Stomach (tissue), 9 donors: ENCODE measurements around the gene RPS25. TPM values are rescaled to one million over a fixed set of nuclear protein-coding genes. Genes with fewer than 3 reads are reported as not detected.

Experiments used
- DNase-seq, 2 donors: peaks; one replicate each; pipeline versions ENCODE4 v3.0.0 to v3.0.0-alpha.2; 2013 to 2019
- H3K27ac ChIP-seq, 5 donors: fragments of 200-600 bp in 4 of 5; sonication (generic) in 4 of 5; one replicate each; pipeline ENCODE4 v1.5.1; 2013 to 2019; ENCODE audit warnings: mild to moderate bottlenecking in 1 of 5, moderate library complexity in 1 of 5
- H3K27me3 ChIP-seq, 3 donors: fragments of 200-600 bp; sonication (generic); one replicate each; pipeline ENCODE4 v1.5.1; 2017 to 2019; ENCODE audit warnings: mixed run types in 1 of 3
- H3K36me3 ChIP-seq, 4 donors: fragments of 200-600 bp; sonication (generic); 1 replicate in 3 of 4; 2 replicates in 1 of 4; pipeline ENCODE4 v1.5.1; 2016 to 2019
- H3K4me1 ChIP-seq, 4 donors: fragments of 200-600 bp; sonication (generic); one replicate each; pipeline ENCODE4 v1.5.1; 2016 to 2019
- H3K4me3 ChIP-seq, 4 donors: fragments of 200-600 bp; sonication (generic) in 3 of 4; one replicate each; pipeline ENCODE4 v1.5.1; 2016 to 2019; ENCODE audit warnings: mild to moderate bottlenecking in 1 of 4
- H3K9me3 ChIP-seq, 4 donors: fragments of 200-600 bp; sonication (generic); one replicate each; pipeline ENCODE4 v1.5.1; 2016 to 2019
- EP300 ChIP-seq: sonication (generic); formaldehyde crosslinking; IDR thresholded peaks from one replicate; pipeline ENCODE4 v1.6.1; 2017; ENCODE audit warnings: antibody characterized with exemption
- POLR2A ChIP-seq, 4 donors: fragments of 450-650 bp; IDR thresholded peaks; one replicate each; pipeline ENCODE4 v1.6.1; 2016; ENCODE audit warnings: antibody characterized with exemption in 4 of 4, control low read depth in 2 of 4, mild to moderate bottlenecking in 1 of 4, moderate library complexity in 1 of 4
- POLR2AphosphoS5 ChIP-seq, 3 donors: sonication (generic); formaldehyde crosslinking; IDR thresholded peaks; one replicate each; pipeline ENCODE4 v1.6.1; 2016; ENCODE audit warnings: antibody characterized with exemption in 3 of 3
- WGBS, 5 donors: extraction: QIAGEN DNeasy Blood & Tissue Kit in 3 of 5; methylation state at CpG; one replicate each; pipeline versions ENCODE4 v1.1.5 to v1.1.7; 2013 to 2018; 5-methylcytosine and 5-hydroxymethylcytosine counted together
- intact Hi-C: fragments of 100-400 bp; cut with DNase I; formaldehyde crosslinking; loops from one replicate; pipeline ENCODE4 v1.15.1; 2023; ENCODE audit warnings: low total_unique reads
- polyA plus RNA-seq, 3 donors: library from polyadenylated mRNA; stranded (reverse); fragments of 200-250 nt; gene quantifications; one replicate each; pipeline ENCODE4 v1.2.3, GENCODE V29; 2013
- total RNA-seq, 5 donors: library from RNA; depleted of rRNA; stranded (reverse); fragments of >200 nt; gene quantifications; one replicate each; pipeline versions ENCODE4 v1.1.0 to v1.2.3, GENCODE V29; 2014 to 2016
- TF ChIP-seq, protein P1 (sequence below), 7 experiments: fragments of 450-650 bp in 4 of 7; fragments of 200-600 bp in 3 of 7; sonication (generic) in 3 of 7; IDR thresholded peaks; one replicate each; pipeline ENCODE4 v1.5.1; 2016 to 2019; ENCODE audit warnings: antibody characterized with exemption in 7 of 7, control low read depth in 2 of 7, mild to moderate bottlenecking in 1 of 7
- donor health status: healthy with polysubstance abuse.
- donor health status: Bipolar disorder and iron deficiency.
- donor health status: healthy.

RPS25 gene
- total and polyA plus RNA-seq, 8 donors, result 157 to 3,218 (median 2,172) TPM

DNA sequence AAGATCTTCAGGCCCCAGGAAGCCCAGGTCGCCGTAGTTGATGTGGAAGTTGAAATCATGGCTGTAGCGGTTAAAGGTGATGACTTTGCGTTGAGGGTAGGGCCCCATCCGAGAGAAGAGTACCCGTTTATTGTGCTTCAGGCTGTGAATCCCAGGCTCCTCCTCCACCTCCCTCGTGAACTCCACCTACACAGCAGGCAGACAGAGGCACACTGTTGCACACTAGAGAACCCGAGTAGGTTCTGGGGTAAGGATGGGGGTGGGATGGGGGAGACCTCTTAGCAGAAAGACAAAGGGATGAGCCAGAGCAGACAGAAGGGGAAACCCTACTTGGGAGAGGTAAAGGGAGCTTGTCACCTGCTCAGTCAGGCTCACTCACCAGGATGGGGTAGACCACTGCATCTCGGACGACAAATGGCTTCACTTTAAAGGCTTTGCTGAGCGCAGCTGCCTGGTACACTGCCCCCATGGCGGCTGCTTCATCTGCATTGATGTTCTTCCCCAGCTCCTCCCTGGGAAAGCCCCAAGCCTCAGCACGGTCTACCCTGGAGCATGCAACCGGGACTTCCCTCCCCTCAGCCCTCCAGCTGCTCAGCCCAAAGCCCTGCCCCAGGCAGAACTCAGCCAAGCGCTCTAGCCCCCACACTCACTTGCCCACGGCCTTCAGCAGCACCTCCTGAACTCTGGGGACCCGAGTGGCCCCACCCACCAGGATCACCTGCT is 33.5 kb upstream of the RPS25 start:
- Histone ChIP-seq H3K4me3 (no peak overlapping the region), H3K9me3 (no peaks in the 10 kb centered on the region), H3K27ac (no peak overlapping the region), H3K27me3 (no peaks in the 10 kb centered on the region), H3K4me1 (peaks cover 13 to 27% (median 23%) of the 10 kb centered on the region in 4 donors), H3K36me3 (peaks cover 79 to 90% (median 88%) of the 10 kb centered on the region in 4 donors)
- no peak for DNase-seq
- 76 to 86% (median 83%) methylated on average over 17 of the region's 17 CpGs for WGBS, 5 donors
- TF ChIP-seq, protein P1, sequence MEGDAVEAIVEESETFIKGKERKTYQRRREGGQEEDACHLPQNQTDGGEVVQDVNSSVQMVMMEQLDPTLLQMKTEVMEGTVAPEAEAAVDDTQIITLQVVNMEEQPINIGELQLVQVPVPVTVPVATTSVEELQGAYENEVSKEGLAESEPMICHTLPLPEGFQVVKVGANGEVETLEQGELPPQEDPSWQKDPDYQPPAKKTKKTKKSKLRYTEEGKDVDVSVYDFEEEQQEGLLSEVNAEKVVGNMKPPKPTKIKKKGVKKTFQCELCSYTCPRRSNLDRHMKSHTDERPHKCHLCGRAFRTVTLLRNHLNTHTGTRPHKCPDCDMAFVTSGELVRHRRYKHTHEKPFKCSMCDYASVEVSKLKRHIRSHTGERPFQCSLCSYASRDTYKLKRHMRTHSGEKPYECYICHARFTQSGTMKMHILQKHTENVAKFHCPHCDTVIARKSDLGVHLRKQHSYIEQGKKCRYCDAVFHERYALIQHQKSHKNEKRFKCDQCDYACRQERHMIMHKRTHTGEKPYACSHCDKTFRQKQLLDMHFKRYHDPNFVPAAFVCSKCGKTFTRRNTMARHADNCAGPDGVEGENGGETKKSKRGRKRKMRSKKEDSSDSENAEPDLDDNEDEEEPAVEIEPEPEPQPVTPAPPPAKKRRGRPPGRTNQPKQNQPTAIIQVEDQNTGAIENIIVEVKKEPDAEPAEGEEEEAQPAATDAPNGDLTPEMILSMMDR (IDR thresholded peaks at IDR 0.05), result no peak
- TF ChIP-seq POLR2A (IDR thresholded peaks at IDR 0.05), result no peak
- no peak for TF ChIP-seq EP300
- no peak for TF ChIP-seq POLR2AphosphoS5 (IDR thresholded peaks at IDR 0.05)
- intact Hi-C loops, result no loop called here

DNA sequence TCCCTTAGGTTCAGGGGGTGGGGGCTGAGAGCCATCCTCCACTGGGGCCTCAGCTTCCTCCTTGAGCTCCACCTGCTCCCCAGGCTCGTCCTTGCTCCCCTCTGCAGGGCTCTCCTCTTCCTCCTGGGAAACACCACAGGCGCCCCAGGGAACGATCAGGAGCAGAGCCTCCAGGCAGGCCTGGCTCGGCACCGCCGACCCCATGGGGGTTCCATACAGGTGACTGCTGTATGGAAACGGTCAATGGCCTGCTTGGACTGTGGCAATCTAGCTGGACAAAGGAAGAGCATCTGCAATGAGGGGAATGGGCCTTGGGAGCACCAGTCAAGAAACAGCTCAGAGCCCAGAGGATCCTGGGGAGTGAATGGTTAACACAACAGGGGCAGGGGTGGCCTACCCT is 30.9 kb upstream of the RPS25 start:
- peaks cover 87 to 99% (median 99%) of the 10 kb centered on the region in 4 donors for H3K36me3 ChIP-seq
- WGBS, 5 donors, result 86 to 98% (median 95%) methylated on average over 2 to 7 of the region's 7 CpGs

DNA sequence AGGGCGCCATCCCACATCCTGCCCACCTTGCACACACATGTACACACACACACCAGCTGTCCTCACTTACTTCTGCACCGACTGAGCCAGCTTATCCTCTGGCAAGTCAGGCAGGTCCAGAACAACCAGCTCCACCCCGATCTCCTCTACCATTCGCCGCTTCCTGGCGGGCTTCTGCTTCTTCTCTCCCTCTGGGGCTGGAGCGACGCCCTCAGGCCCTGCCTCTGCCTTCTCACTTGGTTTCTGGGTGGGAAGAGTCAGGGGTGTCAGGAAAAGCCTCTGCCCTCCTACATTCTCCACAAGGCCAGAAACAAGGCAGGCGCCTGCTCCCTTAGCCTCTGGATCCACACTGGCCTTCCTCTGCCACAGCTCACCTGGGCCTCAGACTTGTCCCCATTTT is 30.5 kb upstream of the RPS25 start:
- Histone ChIP-seq H3K4me3 (no peak overlapping the region), H3K4me1 (no peaks in the 10 kb centered on the region), H3K36me3 (peaks cover 83 to 97% (median 95%) of the 10 kb centered on the region in 4 donors), H3K27me3 (no peaks in the 10 kb centered on the region), H3K9me3 (no peaks in the 10 kb centered on the region), H3K27ac (no peak overlapping the region)
- intact Hi-C loops, result no loop called here
- DNase-seq, result no peak
- TF ChIP-seq EP300, result no peak
- TF ChIP-seq, protein P1 (IDR thresholded peaks at IDR 0.05), result no peak
- TF ChIP-seq POLR2A (IDR thresholded peaks at IDR 0.05), result no peak
- 94 to 96% (median 95%) methylated on average over 9 of the region's 9 CpGs for WGBS, 5 donors

More for the DNA sequence above, 30.9 kb upstream of the RPS25 start:
- no peak overlapping the region for H3K4me3 ChIP-seq
- TF ChIP-seq EP300, result no peak
- TF ChIP-seq POLR2AphosphoS5 (IDR thresholded peaks at IDR 0.05), result no peak
- TF ChIP-seq, protein P1 (IDR thresholded peaks at IDR 0.05), result no peak
- no peak for TF ChIP-seq POLR2A (IDR thresholded peaks at IDR 0.05)
- H3K9me3 ChIP-seq, result no peaks in the 10 kb centered on the region
- peaks cover 0 to 2% (median under 1%) of the 10 kb centered on the region in 4 donors for H3K4me1 ChIP-seq
- DNase-seq, result no peak
- no peak overlapping the region for H3K27ac ChIP-seq
- intact Hi-C loops, result no loop called here
- no peaks in the 10 kb centered on the region for H3K27me3 ChIP-seq

DNA sequence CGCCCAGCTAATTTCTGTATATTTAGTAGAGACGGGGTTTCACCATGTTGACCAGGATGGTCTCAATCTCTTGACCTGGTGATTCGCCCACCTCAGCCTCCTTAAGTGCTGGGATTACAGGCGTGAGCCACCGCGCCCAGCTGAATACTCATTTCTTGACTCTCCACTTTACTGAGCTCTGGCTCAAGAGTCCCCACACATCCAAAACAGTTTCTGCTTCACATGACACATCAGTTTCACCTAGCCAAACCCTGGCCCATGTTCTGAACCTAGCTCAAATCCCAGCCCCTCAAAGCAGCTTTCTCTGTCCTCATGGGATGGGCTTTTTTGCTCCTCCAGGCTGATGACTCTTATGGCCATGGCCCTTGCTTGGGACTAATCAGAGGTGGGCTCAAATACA is 29.1 kb upstream of the RPS25 start:
- no peak overlapping the region for H3K27ac ChIP-seq
- H3K4me3 ChIP-seq, result no peak overlapping the region
- intact Hi-C loops, result no loop called here
- H3K36me3 ChIP-seq, result peaks cover 70 to 82% (median 80%) of the 10 kb centered on the region in 4 donors
- no peak for DNase-seq
- 86 to 90% (median 88%) methylated on average over 6 of the region's 6 CpGs for WGBS, 5 donors
- TF ChIP-seq, protein P1 (IDR thresholded peaks at IDR 0.05), result no peak
- no peak for TF ChIP-seq POLR2A (IDR thresholded peaks at IDR 0.05)
- TF ChIP-seq EP300, result no peak
- TF ChIP-seq POLR2AphosphoS5 (IDR thresholded peaks at IDR 0.05), result no peak
- no peaks in the 10 kb centered on the region for H3K9me3 ChIP-seq
- no peaks in the 10 kb centered on the region for H3K27me3 ChIP-seq
- H3K4me1 ChIP-seq, result no peaks in the 10 kb centered on the region
